ENCODE data around the gene DNLZ.

The DNLZ gene

DNA sequence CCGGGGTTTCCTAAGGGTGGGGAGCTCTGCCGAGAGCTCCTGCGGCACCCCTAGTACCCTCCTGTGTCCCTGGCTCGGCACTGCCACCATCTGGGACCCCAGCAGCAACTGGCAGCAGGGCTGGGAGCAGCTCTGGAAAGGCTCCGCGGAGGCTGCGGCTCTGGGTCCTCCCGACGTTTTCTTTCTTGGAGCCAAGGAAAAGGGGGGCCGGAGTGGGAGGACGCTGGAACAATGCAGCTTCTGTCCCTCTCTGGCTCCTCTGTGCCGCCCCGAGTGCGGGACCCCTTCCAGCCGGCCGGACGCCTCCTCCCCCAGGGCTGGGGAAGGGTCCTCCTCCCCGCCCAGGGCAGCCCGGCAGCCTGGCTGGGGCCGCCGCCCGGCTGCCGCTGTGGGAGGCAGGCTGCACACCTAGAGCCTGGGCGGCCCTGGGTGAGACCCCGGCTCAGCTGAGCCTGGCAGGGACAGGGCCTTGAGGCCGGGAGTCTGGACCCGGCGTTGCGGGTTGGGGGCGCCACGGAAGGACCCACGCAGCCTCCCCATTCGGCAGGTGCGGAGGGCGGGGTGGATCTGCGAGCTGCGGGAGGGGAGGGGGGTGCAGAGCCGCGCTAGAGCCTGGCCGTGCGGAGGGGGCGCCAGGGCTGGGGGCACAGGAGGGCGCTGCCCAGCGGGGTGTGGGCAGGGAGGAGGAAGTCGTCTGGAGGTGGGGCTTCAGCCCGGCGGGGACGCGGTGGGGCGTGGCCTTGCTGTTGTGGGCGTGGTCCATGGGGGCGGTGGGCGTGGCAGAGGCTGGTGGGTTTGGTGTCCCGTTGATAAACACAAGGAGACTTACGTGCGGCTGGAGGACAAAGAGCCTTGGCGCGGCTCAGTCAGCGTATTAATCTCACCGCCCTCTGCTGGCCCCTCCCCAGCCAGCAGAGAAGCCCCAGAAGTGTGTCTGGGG, 21.1 kb downstream of the DNLZ start:
- DNase-seq, result peak in 1 of 2 experiments; percentile 28

DNA sequence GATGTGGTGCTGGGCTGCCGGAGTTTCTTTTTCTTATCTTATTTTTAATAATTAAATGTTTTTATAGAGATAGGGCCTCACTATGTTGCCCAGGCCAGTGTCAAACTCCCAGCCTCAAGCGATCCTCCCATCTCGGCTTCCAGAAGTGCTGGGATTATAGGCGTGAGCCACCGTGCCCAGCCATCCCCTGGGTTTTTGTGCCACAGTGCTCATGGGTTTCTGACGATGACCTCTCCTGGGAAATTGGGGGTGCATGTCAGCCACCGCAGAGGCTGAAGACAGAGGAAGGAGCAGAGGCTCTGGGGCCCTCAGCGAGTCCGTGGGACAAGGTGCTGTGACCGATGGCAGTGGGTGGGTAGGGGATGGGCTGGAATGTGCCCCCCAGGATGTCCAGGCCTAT, 21.8 kb downstream of the DNLZ start:
- DNase-seq, result no peak

- no peak for DNase-seq
Observed at GRCh38 chr9:136341042-136341655, 22.4 kb downstream of the DNLZ start.

DNA sequence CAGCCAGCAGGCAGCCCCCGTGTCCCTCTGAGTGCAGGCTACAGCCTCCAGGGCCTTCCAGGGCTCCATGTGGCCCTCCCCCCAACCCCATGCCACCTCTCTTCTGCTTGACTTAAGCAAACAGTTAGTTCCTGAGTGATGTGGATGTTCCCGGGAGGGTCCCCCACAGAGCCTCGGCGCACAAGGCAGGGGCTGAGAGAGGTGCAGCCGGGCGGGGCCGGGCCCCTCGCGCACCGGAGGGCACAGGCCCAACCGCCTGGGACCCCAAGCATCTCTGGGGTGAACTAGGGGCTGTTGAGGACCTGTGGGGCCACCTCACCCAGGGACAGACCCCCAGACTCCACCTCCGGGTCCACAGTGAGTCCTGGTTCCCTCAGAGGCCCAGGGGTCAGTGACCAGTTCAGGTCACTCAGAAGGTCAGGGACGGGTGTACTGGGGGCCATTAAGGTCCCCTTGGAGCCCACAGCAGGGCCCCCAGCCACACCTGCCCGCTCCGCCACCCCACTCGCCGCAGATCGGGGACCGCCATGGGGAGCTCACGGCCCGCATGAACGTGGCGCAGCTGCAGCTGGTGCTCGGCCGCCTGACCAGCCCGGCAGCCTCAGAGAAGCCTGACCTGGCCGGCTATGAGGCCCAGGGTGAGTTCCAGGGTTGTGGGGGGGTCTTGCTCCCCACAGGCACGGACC, 23.0 kb downstream of the DNLZ start:
- DNase-seq, result no peak

GRCh38 chr9:136339958-136340310, 23.6 kb downstream of the DNLZ start:
- no peak for DNase-seq

GRCh38 chr9:136339173-136339957, 24.2 kb downstream of the DNLZ start:
- peak; percentile 55 to 57 for DNase-seq

DNA sequence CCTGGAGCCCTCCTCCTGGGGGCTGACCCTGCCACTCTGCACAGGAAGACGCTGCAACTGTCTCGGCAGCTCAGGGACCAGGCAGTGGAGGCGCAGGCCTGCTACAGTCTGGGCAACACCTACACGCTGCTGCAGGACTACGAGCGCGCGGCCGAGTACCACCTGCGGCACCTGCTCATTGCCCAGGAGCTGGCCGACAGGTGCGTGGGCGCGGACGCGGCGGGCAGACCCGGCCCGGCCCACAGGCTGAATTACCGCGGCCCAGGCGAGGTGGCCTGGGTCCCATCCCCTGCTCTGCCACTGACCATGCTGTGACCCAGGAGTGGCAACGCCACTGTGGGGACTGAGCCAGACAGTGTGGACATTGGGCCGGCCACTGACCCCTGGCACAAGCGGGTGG, 25.0 kb downstream of the DNLZ start:
- no peak for DNase-seq

- no peak for DNase-seq
Observed at GRCh38 chr9:136337416-136338395, 25.8 kb downstream of the DNLZ start.

DNA sequence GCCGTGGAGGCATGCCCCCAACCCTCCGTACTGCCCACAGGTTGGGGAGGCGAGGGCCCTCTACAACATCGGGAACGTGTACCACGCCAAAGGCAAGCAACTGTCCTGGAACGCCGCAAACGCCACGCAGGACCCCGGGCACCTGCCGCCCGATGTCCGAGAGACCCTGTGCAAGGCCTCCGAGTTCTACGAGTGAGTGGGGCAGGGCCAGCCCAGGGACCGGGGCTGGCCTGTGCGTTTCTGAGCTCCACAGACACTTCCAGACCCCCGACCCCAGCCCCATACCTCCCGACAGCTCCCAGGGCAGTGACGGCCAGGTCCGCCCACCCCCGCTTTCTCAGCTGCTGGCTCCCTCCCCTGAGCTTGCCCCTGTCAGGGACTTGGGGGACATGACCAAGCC, 26.7 kb downstream of the DNLZ start:
- no peak for DNase-seq

DNA sequence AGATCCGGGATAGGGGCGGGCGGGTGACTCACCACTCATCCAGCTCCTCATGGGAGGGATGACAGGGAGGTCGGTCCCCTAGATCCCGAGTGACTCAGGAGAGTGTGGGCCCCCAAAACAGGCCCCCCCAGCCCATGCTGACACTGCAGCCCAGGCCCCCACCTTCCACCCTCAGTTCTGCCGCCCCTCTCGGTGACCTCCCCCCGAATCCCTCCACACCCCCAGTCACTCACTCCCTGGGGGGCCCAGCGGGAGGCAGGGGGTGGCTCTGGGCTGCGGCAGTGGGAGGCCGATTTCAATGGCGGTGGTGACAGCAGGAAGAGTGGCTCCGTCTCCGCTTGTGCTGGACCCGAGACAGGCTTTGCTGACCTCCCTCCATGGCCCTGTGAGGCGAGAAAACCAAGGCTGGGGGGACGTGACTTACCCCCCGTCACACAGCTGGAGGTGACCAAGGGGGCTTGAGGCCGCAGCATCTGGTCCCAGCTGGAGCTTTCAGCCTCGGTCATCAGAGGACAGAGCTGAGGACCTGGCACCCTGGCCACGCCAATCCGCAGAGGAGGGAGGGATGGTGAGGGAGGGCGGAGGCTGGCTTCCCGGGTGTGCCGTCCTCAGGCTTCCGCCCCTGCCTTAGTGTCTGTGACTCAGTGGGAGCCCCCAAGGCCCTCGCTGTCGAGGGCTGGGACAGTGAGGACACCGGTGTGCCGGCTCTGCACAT, 27.2 kb downstream of the DNLZ start:
- DNase-seq, result no peak

DNA sequence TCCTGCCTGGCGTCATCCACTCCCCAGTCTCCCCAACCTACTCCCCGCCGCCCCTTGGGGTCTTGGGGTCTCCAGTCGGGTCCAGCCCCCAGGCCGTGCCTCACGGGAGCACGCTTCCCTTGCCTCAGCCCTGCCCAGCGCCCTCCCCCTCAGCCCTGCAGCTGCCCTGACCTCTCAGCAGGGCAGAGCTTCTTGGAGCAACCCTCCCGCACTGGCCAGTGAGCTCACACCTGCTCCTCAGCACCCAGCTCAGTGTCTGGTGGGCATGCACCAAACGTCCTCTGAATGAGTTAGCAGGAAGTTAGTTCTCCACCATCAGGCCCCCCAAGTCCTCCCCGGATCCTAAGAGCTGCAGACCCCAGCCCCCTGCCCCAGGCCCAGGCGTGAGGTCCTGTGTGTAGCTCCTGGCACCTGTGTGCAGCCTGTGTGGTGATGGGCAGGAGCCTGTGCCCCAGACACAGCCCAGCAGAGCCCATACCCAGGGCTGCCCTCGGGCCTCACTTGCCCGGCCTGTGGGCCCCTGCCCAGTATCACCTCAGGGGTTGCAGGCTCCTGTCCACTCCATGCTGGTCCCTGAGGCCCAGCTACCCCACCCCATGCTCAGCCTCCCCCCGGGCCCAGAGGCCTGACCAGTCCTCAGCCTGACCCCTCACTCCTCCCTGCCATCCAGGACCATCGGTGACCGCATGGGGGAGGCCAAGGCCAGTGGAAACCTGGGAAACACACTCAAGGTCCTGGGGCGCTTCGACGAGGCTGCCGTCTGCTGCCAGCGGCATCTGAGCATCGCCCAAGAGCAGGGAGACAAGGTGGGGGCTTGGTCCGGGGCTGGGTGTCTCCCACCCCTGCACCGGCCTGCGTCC, 28.0 kb downstream of the DNLZ start:
- no peak for DNase-seq

DNA sequence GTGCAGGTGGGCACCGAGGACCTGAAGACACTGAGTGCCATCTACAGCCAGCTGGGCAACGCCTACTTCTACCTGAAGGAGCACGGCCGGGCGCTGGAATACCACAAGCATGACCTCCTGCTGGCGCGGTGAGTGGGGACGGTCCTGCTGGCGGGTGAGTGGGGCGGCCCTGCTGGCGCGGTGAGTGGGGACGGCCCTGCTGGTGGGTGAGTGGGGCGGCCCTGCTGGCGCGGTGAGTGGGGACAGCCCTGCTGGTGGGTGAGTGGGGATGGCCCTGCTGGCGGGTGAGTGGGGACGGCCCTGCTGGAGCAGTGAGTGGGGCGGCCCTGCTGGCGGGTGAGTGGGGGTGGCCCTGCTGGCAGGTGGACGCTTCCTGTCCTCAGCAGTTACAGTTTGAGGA, 29.0 kb downstream of the DNLZ start:
- no peak for DNase-seq

GRCh38 chr9:136333486-136333885, 30.1 kb downstream of the DNLZ start:
- DNase-seq, result no peak

DNA sequence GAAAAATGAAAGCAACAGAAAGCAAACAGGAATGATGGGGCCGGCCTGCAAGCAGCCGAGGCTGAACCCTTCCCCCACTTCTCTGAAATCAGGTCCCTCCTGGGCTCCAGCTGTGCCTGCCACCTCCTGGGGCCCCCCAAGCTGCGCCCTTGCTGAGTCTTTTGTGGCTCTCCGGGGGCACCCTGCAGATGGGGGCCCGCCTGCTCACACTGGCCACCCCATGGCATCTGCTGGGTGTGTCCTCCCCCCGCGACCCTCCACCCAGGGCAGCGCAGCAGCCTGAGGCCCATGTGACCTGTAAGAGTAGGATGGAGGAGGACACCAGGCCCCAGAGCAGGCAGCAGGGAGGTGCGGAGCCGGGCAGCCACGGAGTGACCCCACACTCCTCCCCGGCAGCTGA, 30.5 kb downstream of the DNLZ start:
- no peak for DNase-seq

DNA sequence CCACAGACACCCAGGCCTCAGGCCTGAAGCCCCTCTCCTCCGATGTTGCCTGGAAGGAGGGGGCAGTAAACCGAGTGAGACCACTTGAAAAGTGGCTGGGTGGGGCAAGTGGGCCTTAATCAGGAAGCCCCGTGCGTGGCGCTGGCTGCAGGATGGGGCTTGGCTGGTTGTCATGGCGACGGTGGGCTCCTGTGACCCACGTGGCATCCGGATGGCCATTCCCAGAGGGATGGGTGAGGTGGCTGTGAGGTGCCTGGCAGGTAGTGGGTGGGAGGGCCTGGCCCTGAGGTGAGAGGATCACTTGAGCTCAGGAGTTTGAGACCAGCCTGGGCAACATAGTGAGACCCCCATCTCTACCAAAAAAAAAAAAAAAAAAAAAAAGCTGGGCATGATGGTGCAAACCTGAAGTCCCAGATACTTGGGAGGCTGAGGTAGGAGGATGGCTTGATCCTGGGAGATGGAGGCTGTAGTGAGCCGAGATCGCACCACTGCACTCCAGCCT, 31.0 kb downstream of the DNLZ start:
- no peak for DNase-seq

DNA sequence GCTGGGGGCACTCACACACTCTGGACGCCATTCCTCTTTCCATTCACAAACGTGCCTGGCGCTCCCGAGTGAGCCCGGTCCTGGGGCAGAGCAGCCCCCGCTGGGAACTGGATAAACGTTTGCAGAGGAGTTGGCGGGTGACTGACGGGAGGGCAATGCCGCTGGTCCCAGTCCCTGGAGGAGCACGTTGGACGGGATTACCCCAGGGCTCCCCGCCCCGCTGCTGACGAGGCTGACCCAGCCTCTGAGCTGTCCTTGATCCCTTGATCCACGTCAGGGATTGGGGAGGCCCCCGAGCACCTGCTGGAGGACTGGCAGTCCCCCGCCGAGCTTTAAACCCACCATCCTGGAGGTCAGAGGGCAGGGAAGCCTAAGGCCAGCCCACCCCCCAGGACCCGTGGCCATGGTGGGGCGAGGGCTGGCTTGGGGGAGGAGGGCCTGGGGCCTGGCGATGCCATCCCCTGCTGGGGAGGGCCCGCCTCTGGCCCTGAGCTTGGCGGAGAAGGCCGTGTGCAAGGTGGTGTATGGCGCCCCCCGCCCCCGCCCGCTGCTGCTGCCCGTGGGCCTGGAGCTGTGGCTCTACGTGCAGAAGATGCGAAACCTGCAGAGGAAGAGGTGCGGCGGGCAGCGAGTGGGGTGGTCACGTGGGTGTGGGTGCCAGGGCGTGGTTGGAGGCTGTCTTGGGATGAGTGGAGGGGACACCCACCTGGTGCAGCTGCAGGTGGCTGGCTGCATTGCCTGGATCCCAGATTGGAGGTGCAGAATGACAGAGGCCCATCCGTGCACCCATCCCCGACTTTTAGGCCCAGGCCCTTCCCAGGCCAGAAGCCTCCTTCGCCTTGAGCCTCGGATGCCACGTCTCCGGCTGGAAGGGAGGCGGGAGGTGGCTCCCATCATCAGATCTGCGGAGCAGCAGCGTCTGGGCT, 31.7 kb downstream of the DNLZ start:
- no peak for DNase-seq

GRCh38 chr9:136331030-136331429, 32.5 kb downstream of the DNLZ start:
- DNase-seq, result no peak

- no peak for DNase-seq
Observed at GRCh38 chr9:136330406-136330990, 33.0 kb downstream of the DNLZ start.
